NB4 (cell line): ENCODE data around the gene SLC49A3.

Experiments
- CTCF ChIP-seq: IDR thresholded peaks from one replicate; pipeline ENCODE4 v1.5.1; 2012; ENCODE audit warnings: low read depth, low read length
- MAX ChIP-seq: IDR thresholded peaks from 2 replicates; pipeline ENCODE4 v1.6.1; 2011; ENCODE audit warnings: low read depth, low read length
- MYC ChIP-seq: IDR thresholded peaks from 2 replicates; pipeline ENCODE4 v1.6.1; 2011; ENCODE audit warnings: low read depth, low read length
- POLR2A ChIP-seq: IDR thresholded peaks from 2 replicates; pipeline ENCODE4 v1.6.1; 2011; ENCODE audit warnings: mild to moderate bottlenecking; ENCODE audit not compliant: insufficient read length; ENCODE audit errors: extremely low read depth

DNA sequence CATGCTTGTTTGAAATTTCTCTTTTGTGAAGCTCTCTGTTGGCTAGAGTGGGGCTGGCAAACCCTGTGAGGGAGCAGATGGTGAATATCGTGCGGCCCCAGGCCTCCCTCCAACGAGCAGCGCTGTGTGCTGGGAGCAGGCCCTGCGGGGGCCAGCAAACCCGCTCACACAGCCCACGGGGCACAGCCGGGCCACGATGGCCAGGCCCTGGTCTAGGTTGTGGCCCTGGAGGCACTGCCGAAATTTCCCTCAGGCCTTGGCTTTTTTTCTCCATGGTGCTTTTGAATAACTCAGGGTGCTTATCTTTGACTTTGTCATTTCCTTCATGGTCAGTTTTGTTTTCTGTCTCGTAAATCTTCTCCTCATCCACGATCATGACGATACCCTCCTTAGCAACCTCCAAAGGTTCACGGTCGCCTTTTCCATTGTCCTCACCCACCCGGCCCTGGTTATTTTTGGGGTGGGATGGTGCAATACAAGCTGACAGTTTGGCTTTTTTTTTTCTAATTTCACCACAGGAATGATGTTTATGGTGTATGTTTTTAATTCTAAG lies 37.4 kb upstream of the SLC49A3 start:
- no peak for TF ChIP-seq CTCF
- no peak for TF ChIP-seq MYC
- TF ChIP-seq POLR2A = no peak
- TF ChIP-seq MAX = no peak
